Spleen (tissue), 7 donors: ENCODE results near the gene PBX1.

Source experiments
- CTCF ChIP-seq, 11 experiments: fragments of 200-600 bp in 7 of 11; fragments of 450-650 bp in 4 of 11; sonication (generic) in 4 of 11; IDR thresholded peaks in 8 of 11; conservative IDR thresholded peaks in 3 of 11; 1 replicate in 7 of 11; 2 replicates in 4 of 11; pipeline versions ENCODE4 v1.4.0 to v1.8.0; 2016 to 2021; ENCODE audit warnings: antibody characterized with exemption in 11 of 11, inconsistent platforms in 4 of 11, mild to moderate bottlenecking in 1 of 11
- POLR2AphosphoS5 ChIP-seq, 3 donors: sonication (generic); formaldehyde crosslinking; IDR thresholded peaks; one replicate each; pipeline ENCODE4 v1.5.1; 2017; ENCODE audit warnings: antibody characterized with exemption in 3 of 3
- donor health status: DM: no; HTN: no; CAD: no; lungs with moderate emphysema.
- donor health status: DM: no; HTN: no; CAD: no.
- donor health status: DM: no; HTN: no; CAD: no.

- TF ChIP-seq CTCF (IDR thresholded peaks at IDR 0.05 in 8 of 11, conservative IDR thresholded peaks at IDR 0.05 in 3 of 11) (no peak), POLR2AphosphoS5 (IDR thresholded peaks at IDR 0.05) (no peak)
These were observed 76.2 kb downstream of the PBX1 start for GRCh38 chr1:164635059-164635802.
